A549 (cell line): Measurements from ENCODE around the gene SLC25A34. TPM values are rescaled to one million over a fixed set of nuclear protein-coding genes. Genes with fewer than 3 reads are reported as not detected.
A peak's percentile ranks its signal among the peaks of the same experiment; 100 is the strongest.

Source experiments
- ATAC-seq, 2 experiments: fragments of 200-7000 bp in 1 of 2; fragments of >200 bp in 1 of 2; cut with Nextera tagmentation in 1 of 2; cut with Tn5 transposase in 1 of 2; 3 replicates each; pipeline versions ENCODE4 v1.8.0 to v1.9.1; 2018 to 2020; ENCODE audit warnings: mild to moderate bottlenecking in 1 of 2, moderate library complexity in 1 of 2
- CTCF ChIA-PET: fragments of 300-600 bp; sonication (Branson Sonifier 250); formaldehyde crosslinking; extraction: SDS; loops from one replicate; lab custom pipeline; 2021; ENCODE audit warnings: antibody characterized with exemption, inconsistent platforms; lab: Yijun Ruan, JAX
- POLR2A ChIA-PET: fragments of 350-600 bp; formaldehyde crosslinking; extraction: SDS; loops from one replicate; lab custom pipeline; 2021; ENCODE audit warnings: antibody characterized with exemption, inconsistent platforms; lab: Yijun Ruan, JAX
- DNase-seq, 2 experiments: peaks; one replicate each; pipeline versions ENCODE4 v3.0.0 to v3.0.0-alpha.2; 2011 to 2016; ENCODE audit warnings: low read depth in 1 of 2, low spot score in 1 of 2
- FAIRE-seq: peaks from 2 replicates; lab custom pipeline; 2011; peaks lifted over from hg19 to GRCh38; lab: Jason Lieb, UNC
- H3K27ac ChIP-seq, 2 experiments: fragments of >200 bp; sonication (Bioruptor Twin); formaldehyde crosslinking; 3 replicates each; pipeline ENCODE4 v1.5.1; 2016 to 2017
- H3K4me1 ChIP-seq: fragments of >200 bp; sonication (Bioruptor Twin); formaldehyde crosslinking; 3 replicates; pipeline ENCODE4 v1.6.1; 2016
- H3K4me2 ChIP-seq: fragments of >200 bp; sonication (Bioruptor Twin); formaldehyde crosslinking; 3 replicates; pipeline ENCODE4 v1.6.1; 2016
- H3K4me3 ChIP-seq: fragments of >200 bp; sonication (Bioruptor Twin); formaldehyde crosslinking; 3 replicates; pipeline ENCODE4 v1.5.1; 2016
- H3K9me3 ChIP-seq: fragments of >200 bp; sonication (Bioruptor Twin); formaldehyde crosslinking; 3 replicates; pipeline ENCODE4 v1.6.1; 2016
- CEBPB ChIP-seq, 2 experiments: fragments of >200 bp in 1 of 2; sonication (Bioruptor Twin) in 1 of 2; formaldehyde crosslinking in 1 of 2; IDR thresholded peaks; 2 replicates each; pipeline ENCODE4 v1.6.1; 2012 to 2016
- CHD2 ChIP-seq: fragments of 150-350 bp; IDR thresholded peaks from 2 replicates; pipeline ENCODE4 v1.6.1; 2014; ENCODE audit warnings: low read length; ENCODE audit not compliant: partially characterized antibody
- CHD4 ChIP-seq: fragments of 200-600 bp; sonication (generic); IDR thresholded peaks from 2 replicates; pipeline ENCODE4 v1.6.1; 2016; ENCODE audit warnings: antibody characterized with exemption, mild to moderate bottlenecking, borderline replicate concordance
- EHF ChIP-seq: fragments of 250-450 bp; sonication (Bioruptor Pico); IDR thresholded peaks from 2 replicates; pipeline ENCODE4 v1.5.0; 2020; ENCODE audit warnings: mild to moderate bottlenecking
- ESRRA ChIP-seq: fragments of 150-350 bp; IDR thresholded peaks from 2 replicates; pipeline ENCODE4 v1.6.1; 2014; ENCODE audit warnings: mild to moderate bottlenecking, low read length, borderline replicate concordance
- FOXS1 ChIP-seq: fragments of 250-450 bp; sonication (Bioruptor Pico); IDR thresholded peaks from 2 replicates; pipeline ENCODE4 v1.5.0; 2020; ENCODE audit warnings: mild to moderate bottlenecking, moderate library complexity
- NPAS2 ChIP-seq: fragments of 250-450 bp; sonication (Bioruptor Pico); IDR thresholded peaks from 2 replicates; pipeline ENCODE4 v1.8.0; 2022; ENCODE audit warnings: mild to moderate bottlenecking, moderate library complexity, borderline replicate concordance
- PHF8 ChIP-seq: fragments of 200-600 bp; sonication (generic); IDR thresholded peaks from 2 replicates; pipeline ENCODE4 v1.6.1; 2016; ENCODE audit warnings: low read depth, mild to moderate bottlenecking, antibody characterized with exemption, moderate library complexity, borderline replicate concordance
- RAD21 ChIP-seq, 2 experiments: fragments of >200 bp in 1 of 2; sonication (Bioruptor Twin) in 1 of 2; formaldehyde crosslinking in 1 of 2; IDR thresholded peaks in 1 of 2; conservative IDR thresholded peaks in 1 of 2; 2 replicates in 1 of 2; 3 replicates in 1 of 2; pipeline ENCODE4 v1.6.1; 2012 to 2018; ENCODE audit warnings: inconsistent platforms in 1 of 2
- RFX5 ChIP-seq: fragments of 450-650 bp; IDR thresholded peaks from 2 replicates; pipeline ENCODE4 v1.7.1; 2014; ENCODE audit warnings: antibody characterized with exemption, mild to moderate bottlenecking, moderate library complexity
- RNF2 ChIP-seq: fragments of 200-600 bp; sonication (generic); IDR thresholded peaks from 2 replicates; pipeline ENCODE4 v1.6.1; 2016; ENCODE audit warnings: low read depth, mild to moderate bottlenecking, antibody characterized with exemption, moderate library complexity, borderline replicate concordance
- SMC3 ChIP-seq: fragments of >200 bp; sonication (Bioruptor Twin); formaldehyde crosslinking; IDR thresholded peaks from 3 replicates; pipeline ENCODE4 v1.6.1; 2018; ENCODE audit warnings: inconsistent platforms
- SREBF2 ChIP-seq: fragments of 450-650 bp; IDR thresholded peaks from 2 replicates; pipeline ENCODE4 v1.6.1; 2014; ENCODE audit warnings: mild to moderate bottlenecking, moderate library complexity
- ZC3H11A ChIP-seq: fragments of 450-650 bp; IDR thresholded peaks from 2 replicates; pipeline ENCODE4 v1.6.1; 2014; ENCODE audit warnings: antibody characterized with exemption, mild to moderate bottlenecking
- ZNF302 ChIP-seq: fragments of 250-450 bp; sonication (Bioruptor Pico); IDR thresholded peaks from 2 replicates; pipeline ENCODE4 v1.9.0; 2021; ENCODE audit warnings: inconsistent platforms, mild to moderate bottlenecking, moderate library complexity
- WGBS: methylation state at CpG from one replicate; pipeline ENCODE4 v1.1.6; 2017; ENCODE audit errors: missing lambda C conversion rate; 5-methylcytosine and 5-hydroxymethylcytosine counted together
- polyA plus RNA-seq, 4 experiments: library from polyadenylated mRNA; depleted of rRNA in 3 of 4; stranded (reverse); fragments of >200 nt; fragmentation: RNase III in 1 of 4; extraction: RNeasy Plus Mini Kit Qiagen cat#74134 plus additional on column Dnase treatment in 1 of 4; gene quantifications; 2 replicates in 3 of 4; 3 replicates in 1 of 4; pipeline ENCODE4 v1.2.3, GENCODE V29; 2011 to 2017
- TF ChIP-seq, protein P1 (sequence below): IDR thresholded peaks from 2 replicates; pipeline ENCODE4 v1.6.1; 2012
- TF ChIP-seq, protein P2 (sequence below): fragments of >200 bp; sonication (Bioruptor Twin); formaldehyde crosslinking; IDR thresholded peaks from 3 replicates; pipeline ENCODE4 v1.5.1; 2016

The SLC25A34 gene
- polyA plus RNA-seq, 2 of the 4 experiments (the other 2 are of a cell fraction): 0.12 to 0.19 TPM

DNA sequence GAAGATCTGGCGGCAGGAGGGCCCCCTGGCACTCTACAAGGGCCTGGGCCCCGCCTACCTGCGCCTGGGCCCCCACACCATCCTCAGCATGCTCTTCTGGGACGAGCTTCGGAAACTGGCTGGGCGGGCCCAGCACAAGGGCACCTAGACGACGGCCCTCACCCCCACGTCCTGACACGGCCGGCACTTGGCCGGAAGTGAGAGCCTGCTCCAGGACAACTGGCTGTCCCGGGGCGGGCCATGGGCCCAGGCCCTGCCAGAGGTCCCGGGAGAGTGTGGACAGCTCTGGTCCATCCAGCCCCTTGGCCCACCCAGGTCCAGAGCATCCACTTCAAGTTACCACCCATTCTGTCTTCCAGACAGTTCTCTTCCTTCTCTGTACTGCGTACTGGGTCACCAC is 3.2 kb downstream of the SLC25A34 start:
- TF ChIP-seq CHD4: no peak
- TF ChIP-seq ZC3H11A: no peak
- ChIA-PET CTCF (interaction anchor here (2.0 to 5.0 kb wide), 5 partner anchors 8 to 144 kb away, joined by 5 to 31 read pairs (median 19); no protein-coding TSS in a partner anchor), POLR2A (no interaction called here)
- Histone ChIP-seq H3K4me3 (no peak overlapping the region), H3K4me2 (no peak overlapping the region), H3K27ac (no peak overlapping the region), H3K4me1 (peaks cover 6% of the 10 kb centered on the region; the same call in 1 of the 3 replicates), H3K9me3 (no peaks in the 10 kb centered on the region)
- no peak for DNase-seq
- WGBS: 91% methylated on average over 4 of the region's 16 CpGs
- FAIRE-seq: no peak
- ATAC-seq: no peak

DNA sequence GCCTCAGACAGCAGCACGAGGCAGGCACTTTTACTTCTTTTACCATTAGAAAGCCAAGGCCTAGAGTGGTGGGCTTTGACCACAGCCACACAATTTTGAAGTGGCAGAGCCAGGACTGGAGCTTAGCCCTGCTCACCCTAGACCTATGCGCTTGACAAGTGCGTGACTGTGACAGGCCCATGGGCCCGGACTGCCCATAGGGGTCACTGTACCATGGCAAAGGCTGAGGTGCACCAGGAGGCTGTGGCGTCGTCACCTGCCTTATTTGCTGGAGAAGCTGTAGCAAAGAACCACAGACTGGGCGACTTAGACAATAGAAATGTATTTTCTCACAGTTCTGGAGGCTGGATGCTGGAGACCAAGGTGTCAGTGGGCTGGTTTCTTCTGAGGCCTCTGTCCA is 3.7 kb downstream of the SLC25A34 start:
- H3K4me3 ChIP-seq: no peak overlapping the region
- WGBS: 86% methylated on average over 5 of the region's 7 CpGs
- POLR2A ChIA-PET: no interaction called here
- CTCF ChIA-PET: interaction anchor here (1.1 to 5.0 kb wide), 6 partner anchors 8 to 146 kb away, joined by 3 to 31 read pairs (median 13); no protein-coding TSS in a partner anchor
- TF ChIP-seq RFX5: no peak
- no peak for TF ChIP-seq PHF8
- TF ChIP-seq EHF (CRISPR knock-in tag): no peak
- TF ChIP-seq CHD4: no peak
- TF ChIP-seq, protein P1, sequence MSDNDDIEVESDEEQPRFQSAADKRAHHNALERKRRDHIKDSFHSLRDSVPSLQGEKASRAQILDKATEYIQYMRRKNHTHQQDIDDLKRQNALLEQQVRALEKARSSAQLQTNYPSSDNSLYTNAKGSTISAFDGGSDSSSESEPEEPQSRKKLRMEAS: no peak
- no peak for TF ChIP-seq FOXS1 (CRISPR knock-in tag)
- TF ChIP-seq ZNF302: no peak
- TF ChIP-seq SREBF2: no peak
- TF ChIP-seq CHD2: no peak
- no peak for TF ChIP-seq RNF2
- TF ChIP-seq NPAS2 (CRISPR knock-in tag): no peak
- FAIRE-seq (no peak), DNase-seq (no peak), ATAC-seq (peak in 1 of 2 experiments; percentile 16; a peak in 2 of 6 replicates)
- H3K9me3 ChIP-seq: no peaks in the 10 kb centered on the region
- H3K4me1 ChIP-seq: peaks cover 6% of the 10 kb centered on the region; the same call in 1 of the 3 replicates
- H3K27ac ChIP-seq: no peak overlapping the region
- H3K4me2 ChIP-seq: no peak overlapping the region

DNA sequence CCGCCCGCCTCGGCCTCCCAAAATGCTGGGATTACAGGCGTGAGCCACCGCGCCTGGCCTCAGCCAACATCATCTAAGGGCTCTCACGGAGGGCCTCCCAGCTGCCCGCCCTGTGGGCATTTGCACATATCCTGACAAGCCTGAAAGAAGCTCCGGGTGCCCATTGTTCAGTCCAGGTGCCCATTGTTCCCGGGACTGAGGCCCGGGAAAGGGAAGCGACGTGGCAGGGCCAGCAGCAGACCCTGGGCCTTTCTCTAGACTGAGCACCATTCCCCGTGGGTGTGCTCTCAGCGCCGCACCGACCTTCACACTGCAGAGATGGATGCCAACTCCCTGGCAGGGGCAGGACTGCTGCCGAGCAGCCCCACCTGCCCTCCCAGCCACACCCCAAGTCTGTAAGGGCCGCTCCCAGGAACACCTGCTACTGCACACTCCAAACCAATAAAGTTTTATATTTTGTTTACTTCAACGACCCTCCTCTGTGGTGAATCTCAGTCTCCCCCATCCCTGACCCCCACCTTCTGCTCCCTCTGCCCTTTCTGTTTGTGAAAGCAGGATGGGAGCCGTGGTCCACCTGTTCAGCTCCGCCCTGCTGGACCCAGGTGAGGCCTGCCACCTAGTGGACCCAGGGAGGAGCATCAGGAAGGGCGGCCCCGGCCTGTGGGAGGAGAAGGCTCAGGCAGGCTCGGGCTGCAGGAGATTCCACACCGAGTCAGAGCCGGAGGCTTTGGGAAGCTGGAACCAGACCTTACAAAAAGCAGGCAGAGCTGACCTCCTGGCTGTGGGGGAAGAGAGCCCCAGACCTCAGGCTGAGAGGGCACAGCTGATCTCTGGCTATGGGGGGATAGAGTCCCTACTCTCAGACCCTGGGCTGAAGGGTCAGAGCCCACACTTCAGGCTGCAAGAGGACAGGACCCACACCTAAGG is 5.1 kb downstream of the SLC25A34 start:
- POLR2A ChIA-PET: no interaction called here
- Histone ChIP-seq H3K9me3 (no peaks in the 10 kb centered on the region), H3K4me1 (peaks cover 6% of the 10 kb centered on the region; the same call in 1 of the 3 replicates), H3K27ac (peak overlapping the region; percentile 37 to 77; a peak in 4 of 6 replicates), H3K4me3 (no peak overlapping the region)
- ATAC-seq: peak; percentile 83 to 93
- DNase-seq: peak; percentile 70 to 74
- TF ChIP-seq SMC3 (peak; percentile 65), RAD21 (conservative IDR thresholded peaks at IDR 0.05 in 1 of 2, IDR thresholded peaks at IDR 0.05 in 1 of 2) (peak; percentile 81 to 86), ESRRA (no peak), CEBPB (IDR thresholded peaks at IDR 0.05) (no peak)
- TF ChIP-seq, protein P2, sequence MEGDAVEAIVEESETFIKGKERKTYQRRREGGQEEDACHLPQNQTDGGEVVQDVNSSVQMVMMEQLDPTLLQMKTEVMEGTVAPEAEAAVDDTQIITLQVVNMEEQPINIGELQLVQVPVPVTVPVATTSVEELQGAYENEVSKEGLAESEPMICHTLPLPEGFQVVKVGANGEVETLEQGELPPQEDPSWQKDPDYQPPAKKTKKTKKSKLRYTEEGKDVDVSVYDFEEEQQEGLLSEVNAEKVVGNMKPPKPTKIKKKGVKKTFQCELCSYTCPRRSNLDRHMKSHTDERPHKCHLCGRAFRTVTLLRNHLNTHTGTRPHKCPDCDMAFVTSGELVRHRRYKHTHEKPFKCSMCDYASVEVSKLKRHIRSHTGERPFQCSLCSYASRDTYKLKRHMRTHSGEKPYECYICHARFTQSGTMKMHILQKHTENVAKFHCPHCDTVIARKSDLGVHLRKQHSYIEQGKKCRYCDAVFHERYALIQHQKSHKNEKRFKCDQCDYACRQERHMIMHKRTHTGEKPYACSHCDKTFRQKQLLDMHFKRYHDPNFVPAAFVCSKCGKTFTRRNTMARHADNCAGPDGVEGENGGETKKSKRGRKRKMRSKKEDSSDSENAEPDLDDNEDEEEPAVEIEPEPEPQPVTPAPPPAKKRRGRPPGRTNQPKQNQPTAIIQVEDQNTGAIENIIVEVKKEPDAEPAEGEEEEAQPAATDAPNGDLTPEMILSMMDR: peak; percentile 65
- TF ChIP-seq, protein P1: peak; percentile 47
- TF ChIP-seq, all 56 proteins: peak for 4
- CTCF ChIA-PET: interaction anchor here (0.5 to 5.0 kb wide), 41 partner anchors 8 to 1005 kb away, joined by 3 to 31 read pairs (median 3); no protein-coding TSS in a partner anchor
- no peak for FAIRE-seq
- 28% methylated on average over 10 of the region's 27 CpGs for WGBS
- peak overlapping the region; percentile 41; the same call in 1 of the 3 replicates for H3K4me2 ChIP-seq
